ENCODE data around the gene PRPF31. TPM values are rescaled to one million over a fixed set of nuclear protein-coding genes. Genes with fewer than 3 reads are reported as not detected.
A peak's percentile ranks its signal among the peaks of the same experiment; 100 is the strongest.

PRPF31 gene
- total and polyA plus RNA-seq, 9 of the 15 experiments (the other 6 are each of a cell fraction or from before 2014, with no cell fraction given) = 5.8 to 92.2 (median 69.2) TPM

DNA sequence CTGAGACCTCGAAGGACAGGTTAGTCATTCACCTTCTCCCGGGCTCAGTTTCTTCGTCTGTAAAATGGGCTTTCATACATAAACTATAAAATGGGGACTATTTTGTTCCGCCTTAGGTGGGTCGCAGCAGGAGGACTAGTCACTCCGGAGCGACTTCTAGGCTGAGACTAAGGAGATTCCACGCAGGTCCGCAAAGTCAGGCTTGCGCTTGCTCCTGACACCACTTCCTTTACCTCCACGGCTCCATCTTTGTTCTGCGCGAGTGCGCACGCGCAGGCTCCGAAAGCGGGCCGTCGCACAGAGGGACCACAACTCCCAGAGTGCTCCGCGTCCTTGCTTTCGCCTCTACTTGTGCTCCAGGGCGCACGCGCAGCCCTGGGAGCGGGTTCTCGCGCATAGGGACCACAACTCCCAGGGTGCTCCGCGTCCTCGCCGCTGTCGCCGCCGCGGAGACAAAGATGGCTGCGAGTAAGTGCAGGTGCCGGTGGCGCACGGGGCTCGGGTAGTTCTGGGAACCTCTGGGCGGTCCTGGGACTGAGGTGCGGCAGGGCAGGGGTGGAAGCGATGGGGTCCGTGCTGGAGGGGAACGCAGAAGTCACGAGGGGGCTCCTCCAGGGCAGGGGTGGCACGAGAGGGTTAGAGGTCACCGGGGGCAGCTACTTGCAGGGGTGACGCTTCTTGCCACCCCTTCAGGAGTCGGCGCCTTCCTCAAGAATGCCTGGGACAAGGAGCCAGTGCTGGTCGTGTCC lies 13.0 kb upstream of the PRPF31 start, which contains the start of gene NDUFA3 (continued):
- TF ChIP-seq ZNF75A (CRISPR knock-in tag; IDR thresholded peaks at IDR 0.05) (no peak), CHD7 (IDR thresholded peaks at IDR 0.05; ENCODE audit: low read depth, low read length) (no peak), CHD4 (IDR thresholded peaks at IDR 0.05; ENCODE audit: insufficient read depth, insufficient replicate concordance, low read depth, low read length, poor library complexity, severe bottlenecking) (peak; percentile 100), E2F1 (CRISPR knock-in tag; IDR thresholded peaks at IDR 0.05) (peak; percentile 21; the same call in 1 of the 2 replicates), BRD9 (IDR thresholded peaks at IDR 0.05; ENCODE audit: low read depth, partially characterized antibody) (peak; percentile 89), ZFP30 (CRISPR knock-in tag; IDR thresholded peaks at IDR 0.05; ENCODE audit: borderline replicate concordance) (no peak), TEAD1 (CRISPR knock-in tag; IDR thresholded peaks at IDR 0.05) (no peak), PHF8 (IDR thresholded peaks at IDR 0.05; ENCODE audit: borderline replicate concordance, low read length) (peak; percentile 95), ADNP (tag; IDR thresholded peaks at IDR 0.05) (peak; percentile 100), FOXJ2 (tag; IDR thresholded peaks at IDR 0.05) (peak; percentile 41; the same call in 1 of the 2 replicates), PHB (CRISPR knock-in tag; IDR thresholded peaks at IDR 0.05) (no peak)
- TF ChIP-seq, protein P1, sequence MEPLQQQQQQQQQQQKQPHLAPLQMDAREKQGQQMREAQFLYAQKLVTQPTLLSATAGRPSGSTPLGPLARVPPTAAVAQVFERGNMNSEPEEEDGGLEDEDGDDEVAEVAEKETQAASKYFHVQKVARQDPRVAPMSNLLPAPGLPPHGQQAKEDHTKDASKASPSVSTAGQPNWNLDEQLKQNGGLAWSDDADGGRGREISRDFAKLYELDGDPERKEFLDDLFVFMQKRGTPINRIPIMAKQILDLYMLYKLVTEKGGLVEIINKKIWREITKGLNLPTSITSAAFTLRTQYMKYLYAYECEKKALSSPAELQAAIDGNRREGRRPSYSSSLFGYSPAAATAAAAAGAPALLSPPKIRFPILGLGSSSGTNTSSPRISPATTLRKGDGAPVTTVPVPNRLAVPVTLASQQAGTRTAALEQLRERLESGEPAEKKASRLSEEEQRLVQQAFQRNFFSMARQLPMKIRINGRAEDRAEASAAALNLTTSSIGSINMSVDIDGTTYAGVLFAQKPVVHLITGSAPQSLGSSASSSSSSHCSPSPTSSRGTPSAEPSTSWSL (CRISPR knock-in tag; IDR thresholded peaks at IDR 0.05; ENCODE audit: borderline replicate concordance) = no peak
